H9 (cell line): ENCODE data around the gene VAV3. TPM values are rescaled to one million over a fixed set of nuclear protein-coding genes. Genes with fewer than 3 reads are reported as not detected.

Source experiments
- DNase-seq: peaks from one replicate; pipeline ENCODE4 v3.0.0-alpha.2; 2017
- H2AFZ ChIP-seq: one replicate; pipeline ENCODE4 v1.6.1; 2013; ENCODE audit warnings: mild to moderate bottlenecking, low read length, control low read depth, moderate library complexity
- H2AK5ac ChIP-seq: 2 replicates; pipeline ENCODE4 v1.6.1; 2013; ENCODE audit warnings: low read length, control low read depth, mixed read lengths; ENCODE audit not compliant: insufficient read length
- H2BK120ac ChIP-seq: one replicate; pipeline ENCODE4 v1.6.1; 2013; ENCODE audit warnings: low read depth, mild to moderate bottlenecking, low read length, control low read depth, inconsistent platforms; ENCODE audit not compliant: poor library complexity, severe bottlenecking
- H2BK12ac ChIP-seq: 2 replicates; pipeline ENCODE4 v1.6.1; 2013; ENCODE audit warnings: low read length, control low read depth, mixed read lengths, low read depth; ENCODE audit not compliant: insufficient read length
- H2BK15ac ChIP-seq: 2 replicates; pipeline ENCODE4 v1.6.1; 2013; ENCODE audit warnings: low read depth, low read length, control low read depth
- H2BK20ac ChIP-seq: one replicate; pipeline ENCODE4 v1.6.1; 2013; ENCODE audit warnings: low read depth, mild to moderate bottlenecking, low read length, control low read depth, inconsistent platforms; ENCODE audit not compliant: poor library complexity, severe bottlenecking
- H2BK5ac ChIP-seq: 2 replicates; pipeline ENCODE4 v1.6.1; 2013; ENCODE audit warnings: low read length, control low read depth, mixed read lengths; ENCODE audit not compliant: insufficient read length
- H3K14ac ChIP-seq: 2 replicates; pipeline ENCODE4 v1.6.1; 2013; ENCODE audit warnings: low read length, control low read depth; ENCODE audit not compliant: insufficient read depth
- H3K18ac ChIP-seq: 2 replicates; pipeline ENCODE4 v1.6.1; 2013; ENCODE audit warnings: low read depth, mild to moderate bottlenecking, mixed read lengths, low read length, control low read depth; ENCODE audit not compliant: insufficient read length
- H3K23ac ChIP-seq: 2 replicates; pipeline ENCODE4 v1.6.1; 2013; ENCODE audit warnings: low read length, control low read depth, mixed read lengths, low read depth; ENCODE audit not compliant: insufficient read length
- H3K23me2 ChIP-seq: 2 replicates; pipeline ENCODE4 v1.6.1; 2013; ENCODE audit warnings: low read depth, mild to moderate bottlenecking, mixed read lengths, low read length, control low read depth; ENCODE audit not compliant: insufficient read length, poor library complexity, severe bottlenecking
- H3K27ac ChIP-seq: 2 replicates; pipeline ENCODE4 v1.5.1; 2013; ENCODE audit warnings: low read length, control low read depth, mixed read lengths, low read depth; ENCODE audit not compliant: insufficient read length
- H3K27me3 ChIP-seq: 2 replicates; pipeline ENCODE4 v1.6.1; 2013; ENCODE audit warnings: low read length, control low read depth, inconsistent platforms; ENCODE audit not compliant: insufficient read depth
- H3K4ac ChIP-seq: 2 replicates; pipeline ENCODE4 v1.6.1; 2013; ENCODE audit warnings: low read depth, mild to moderate bottlenecking, control low read depth, inconsistent platforms, low read length, moderate library complexity
- H3K4me1 ChIP-seq: 2 replicates; pipeline ENCODE4 v1.6.1; 2013; ENCODE audit warnings: low read length, control low read depth, inconsistent platforms; ENCODE audit not compliant: insufficient read depth
- H3K4me2 ChIP-seq: 2 replicates; pipeline ENCODE4 v1.6.1; 2013; ENCODE audit warnings: low read length, control low read depth, mixed read lengths; ENCODE audit not compliant: insufficient read length, insufficient read depth
- H3K56ac ChIP-seq: 2 replicates; pipeline ENCODE4 v1.6.1; 2013; ENCODE audit warnings: low read depth, mild to moderate bottlenecking, mixed read lengths, low read length, control low read depth; ENCODE audit not compliant: insufficient read length
- H3K79me1 ChIP-seq: 2 replicates; pipeline ENCODE4 v1.6.1; 2013; ENCODE audit warnings: low read depth, mild to moderate bottlenecking, moderate library complexity, low read length, control low read depth, inconsistent platforms; ENCODE audit not compliant: insufficient read depth, poor library complexity, severe bottlenecking
- H3K79me2 ChIP-seq: 2 replicates; pipeline ENCODE4 v1.6.1; 2013; ENCODE audit warnings: low read length, control low read depth, inconsistent platforms; ENCODE audit not compliant: insufficient read depth
- H3K9ac ChIP-seq: 2 replicates; pipeline ENCODE4 v1.6.1; 2013; ENCODE audit warnings: low read length, control low read depth, mixed read lengths; ENCODE audit not compliant: insufficient read length; ENCODE audit errors: extremely low read depth
- H3K9me3 ChIP-seq: one replicate; pipeline ENCODE4 v1.6.1; 2013; ENCODE audit warnings: low read depth, low read length, inconsistent platforms; ENCODE audit not compliant: control insufficient read depth
- H3T11ph ChIP-seq: one replicate; pipeline ENCODE4 v1.6.1; 2013; ENCODE audit warnings: mild to moderate bottlenecking, low read length, control low read depth, inconsistent platforms
- H4K20me1 ChIP-seq: one replicate; pipeline ENCODE4 v1.6.1; 2013; ENCODE audit not compliant: control insufficient read depth, insufficient read length, insufficient read depth
- H4K5ac ChIP-seq: 2 replicates; pipeline ENCODE4 v1.6.1; 2013; ENCODE audit warnings: low read depth, mild to moderate bottlenecking, mixed read lengths, low read length, control low read depth; ENCODE audit not compliant: insufficient read length
- H4K8ac ChIP-seq: replicated peaks from 2 replicates; pipeline ENCODE4 v1.6.1; 2013; ENCODE audit warnings: low read length, control low read depth, mixed read lengths, low read depth; ENCODE audit not compliant: insufficient read length
- H4K91ac ChIP-seq: 2 replicates; pipeline ENCODE4 v1.6.1; 2013; ENCODE audit warnings: low read depth, mild to moderate bottlenecking, moderate library complexity, mixed read lengths, low read length, control low read depth; ENCODE audit not compliant: insufficient read length
- H3K27ac Mint-ChIP-seq, 3 experiments: 2 replicates in 2 of 3; 3 replicates in 1 of 3; pipeline ENCODE4 v1.8.0; 2020 to 2021; ENCODE audit warnings: mixed read lengths in 3 of 3, mild to moderate bottlenecking in 1 of 3, moderate library complexity in 1 of 3
- H3K27me3 Mint-ChIP-seq: 2 replicates; pipeline ENCODE4 v1.8.0; 2021; ENCODE audit warnings: low read depth, mild to moderate bottlenecking, moderate library complexity, mixed read lengths
- H3K36me3 Mint-ChIP-seq, 3 experiments: 2 replicates in 2 of 3; 3 replicates in 1 of 3; pipeline ENCODE4 v1.8.0; 2020 to 2021; ENCODE audit warnings: low read depth in 3 of 3, mixed read lengths in 3 of 3; ENCODE audit not compliant: insufficient read depth in 1 of 3
- H3K4me1 Mint-ChIP-seq, 2 experiments: 2 replicates each; pipeline ENCODE4 v1.8.0; 2020; ENCODE audit warnings: mixed read lengths in 2 of 2
- H3K4me3 Mint-ChIP-seq, 2 experiments: 2 replicates in 1 of 2; 3 replicates in 1 of 2; pipeline ENCODE4 v1.8.0; 2020 to 2021; ENCODE audit warnings: mild to moderate bottlenecking in 2 of 2, mixed read lengths in 2 of 2, moderate library complexity in 1 of 2
- H3K9me3 Mint-ChIP-seq, 2 experiments: 2 replicates in 1 of 2; 3 replicates in 1 of 2; pipeline ENCODE4 v1.8.0; 2020; ENCODE audit warnings: mild to moderate bottlenecking in 2 of 2, mixed read lengths in 2 of 2, moderate library complexity in 1 of 2
- CTCF ChIP-seq: fragments of 200-600 bp; sonication (generic); conservative IDR thresholded peaks from 3 replicates; pipeline ENCODE4 v1.8.0; 2021; ENCODE audit warnings: antibody characterized with exemption, mild to moderate bottlenecking
- WGBS: extraction: QIAGEN DNeasy Blood & Tissue Kit; methylation state at CpG from one replicate; pipeline ENCODE4 v1.1.7; 2013; ENCODE audit warnings: missing lambda C conversion rate, low lambda C conversion rate, mixed read lengths; ENCODE audit not compliant: insufficient read length; ENCODE audit errors: extremely low coverage; 5-methylcytosine and 5-hydroxymethylcytosine counted together
- total RNA-seq: library from RNA; stranded (reverse); gene quantifications from 2 replicates; pipeline ENCODE4 v1.2.1, GENCODE V29; 2021

Gene VAV3
- total RNA-seq, 1 experiment from 2014 or later = 5.1 TPM

DNA sequence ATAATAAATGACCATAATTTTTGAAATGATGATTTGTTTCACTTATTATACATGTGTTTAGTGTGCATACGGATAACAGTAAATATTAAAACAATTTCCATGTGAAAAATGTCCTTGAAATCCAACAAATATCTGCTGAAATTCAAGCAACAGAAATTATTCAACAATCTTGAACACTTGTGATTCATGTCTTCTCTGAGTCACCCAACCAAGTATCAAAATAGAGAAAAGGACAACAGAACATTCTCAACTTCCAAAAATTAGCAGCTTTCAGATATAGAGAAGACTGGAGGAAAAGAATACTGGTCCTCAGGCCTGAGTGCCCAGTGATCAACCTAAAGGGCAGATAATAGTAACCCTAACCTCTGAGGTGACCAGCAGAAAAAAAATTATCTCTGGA, 90.8 kb downstream of the VAV3 start:
- Histone ChIP-seq H2BK20ac (no peak overlapping the region), H3K18ac (no peak overlapping the region), H3K4me2 (no peak overlapping the region), H3K27ac (no peak overlapping the region), H3T11ph (no peak overlapping the region), H2BK120ac (no peak overlapping the region), H4K5ac (no peak overlapping the region), H2AK5ac (no peak overlapping the region), H2BK12ac (no peak overlapping the region), H3K56ac (no peak overlapping the region), H3K23ac (no peak overlapping the region), H4K8ac (no peak overlapping the region), H3K23me2 (no peaks in the 10 kb centered on the region), H4K91ac (no peak overlapping the region), H3K9ac (no peak overlapping the region), H2BK15ac (no peak overlapping the region), H3K14ac (no peak overlapping the region), H3K4me1 (no peaks in the 10 kb centered on the region), H3K9me3 (no peaks in the 10 kb centered on the region), H4K20me1 (no peaks in the 10 kb centered on the region), H3K27me3 (no peaks in the 10 kb centered on the region), H2BK5ac (no peak overlapping the region), H2AFZ (no peak overlapping the region), H3K79me2 (no peaks in the 10 kb centered on the region), H3K4ac (no peak overlapping the region), H3K79me1 (no peaks in the 10 kb centered on the region)
- TF ChIP-seq CTCF = no peak
- H3K27me3 Mint-ChIP-seq = no peaks in the 10 kb centered on the region; the same call in 1 of the 2 replicates
- no peak overlapping the region for H3K4me3 Mint-ChIP-seq
- no CpG with 5 or more reads among the region's 1 CpG for WGBS
- H3K27ac Mint-ChIP-seq = no peak overlapping the region
- DNase-seq = no peak
- H3K4me1 Mint-ChIP-seq = peaks cover 33 to 36% of the 10 kb centered on the region in 2 experiments
- peaks cover 6 to 15% (median 10%) of the 10 kb centered on the region in 3 experiments for H3K36me3 Mint-ChIP-seq
- peaks cover 9 to 10% of the 10 kb centered on the region in 2 experiments for H3K9me3 Mint-ChIP-seq
